HepG2 (cell line): ENCODE results near the gene MPV17L. TPM values are rescaled to one million over a fixed set of nuclear protein-coding genes. Genes with fewer than 3 reads are reported as not detected.
A peak's percentile ranks its signal among the peaks of the same experiment; 100 is the strongest.

Experiments
- ATAC-seq: fragments of 200-7000 bp; cut with Tn5 transposase; 3 replicates; pipeline ENCODE4 v1.9.1; 2020; ENCODE audit warnings: mild to moderate bottlenecking, moderate library complexity
- BruUV-seq: library from RNA; stranded (reverse); fragments of 400-500 nt; replicated peaks from 2 replicates; lab custom pipeline; 2021; lab: Mats Ljungman, UMichigan
- CTCF ChIA-PET: fragments of 300-600 bp; formaldehyde crosslinking; extraction: SDS; loops from one replicate; lab custom pipeline; 2021; ENCODE audit warnings: low total read pairs, inconsistent platforms, low intra/inter-chr PET ratio; lab: Yijun Ruan, JAX
- POLR2A ChIA-PET: fragments of 350-600 bp; sonication (Branson Sonifier 250); formaldehyde crosslinking; loops from one replicate; lab custom pipeline; 2020; ENCODE audit warnings: antibody characterized with exemption, inconsistent platforms; lab: Yijun Ruan, JAX
- DNase-seq: peaks from one replicate; pipeline ENCODE4 v3.0.0-alpha.2; 2015; ENCODE audit warnings: low spot score
- FAIRE-seq: peaks from 3 replicates; lab custom pipeline; 2011; peaks lifted over from hg19 to GRCh38; lab: Jason Lieb, UNC
- H2AFZ ChIP-seq: one replicate; pipeline ENCODE4 v1.6.1; 2011; ENCODE audit warnings: low read length, inconsistent platforms
- H3K27ac ChIP-seq: fragments of 300-600 bp; 3 replicates; pipeline ENCODE4 v1.8.0; 2011; ENCODE audit warnings: mixed run types, mild to moderate bottlenecking, mixed read lengths, low read length, inconsistent platforms; ENCODE audit not compliant: insufficient read depth; ENCODE audit errors: extremely low read length
- H3K27me3 ChIP-seq, 2 experiments: fragments of 200-600 bp in 1 of 2; 2 replicates in 1 of 2; 3 replicates in 1 of 2; pipeline versions ENCODE4 v1.6.0 to v1.8.0; 2011; ENCODE audit warnings: low read length in 2 of 2, mild to moderate bottlenecking in 2 of 2, moderate library complexity in 2 of 2, inconsistent platforms in 1 of 2; ENCODE audit not compliant: insufficient read depth in 2 of 2, control insufficient read depth in 1 of 2
- H3K36me3 ChIP-seq, 2 experiments: fragments of 200-600 bp in 1 of 2; replicated peaks in 1 of 2; 2 replicates in 1 of 2; 3 replicates in 1 of 2; pipeline versions ENCODE4 v1.5.1 to v1.8.0; 2011; ENCODE audit warnings: low read length in 2 of 2, inconsistent platforms in 1 of 2; ENCODE audit not compliant: insufficient read depth in 2 of 2, control insufficient read depth in 1 of 2
- H3K4me1 ChIP-seq: 2 replicates; pipeline ENCODE4 v1.5.1; 2012; ENCODE audit warnings: low read length, inconsistent platforms; ENCODE audit not compliant: insufficient read depth
- H3K4me2 ChIP-seq: 2 replicates; pipeline ENCODE4 v1.6.0; 2011; ENCODE audit warnings: low read depth, low read length, inconsistent platforms
- H3K4me3 ChIP-seq, 3 experiments: fragments of 200-600 bp in 1 of 3; sonication (generic), shearing (Covaris generic) in 1 of 3; replicated peaks in 1 of 3; 2 replicates each; pipeline ENCODE4 v1.5.1; 2011 to 2016; ENCODE audit warnings: low read length in 3 of 3, inconsistent platforms in 2 of 3, low read depth in 2 of 3, mild to moderate bottlenecking in 2 of 3, control low read depth in 1 of 3, mixed read lengths in 1 of 3; ENCODE audit not compliant: insufficient read depth in 1 of 3
- H3K79me2 ChIP-seq: one replicate; pipeline ENCODE4 v1.6.1; 2011; ENCODE audit warnings: low read length, inconsistent platforms; ENCODE audit not compliant: insufficient read depth
- H3K9ac ChIP-seq: 2 replicates; pipeline ENCODE4 v1.6.0; 2011; ENCODE audit warnings: mild to moderate bottlenecking, low read depth, low read length, inconsistent platforms; ENCODE audit not compliant: insufficient read depth
- H3K9me3 ChIP-seq: 2 replicates; pipeline ENCODE4 v1.5.1; 2012; ENCODE audit warnings: mild to moderate bottlenecking, low read length
- H4K20me1 ChIP-seq: 2 replicates; pipeline ENCODE4 v1.6.0; 2011; ENCODE audit warnings: inconsistent platforms, mild to moderate bottlenecking, low read length, moderate library complexity; ENCODE audit not compliant: insufficient read depth
- ATF7 ChIP-seq, 2 experiments: fragments of 450-650 bp in 1 of 2; sonication (generic) in 1 of 2; formaldehyde crosslinking in 1 of 2; IDR thresholded peaks; 2 replicates each; pipeline versions ENCODE4 v1.4.0 to v1.6.1; 2016 to 2020; ENCODE audit warnings: antibody characterized with exemption in 1 of 2, mild to moderate bottlenecking in 1 of 2, missing genetic modification reagents in 1 of 2
- CBX5 ChIP-seq: sonication (generic); formaldehyde crosslinking; IDR thresholded peaks from 2 replicates; pipeline ENCODE4 v1.4.0; 2020; ENCODE audit warnings: missing genetic modification reagents, borderline replicate concordance
- HMG20A ChIP-seq: IDR thresholded peaks from 2 replicates; pipeline ENCODE4 v1.6.1; 2016; ENCODE audit warnings: borderline replicate concordance
- HNF4A ChIP-seq: sonication (generic); formaldehyde crosslinking; IDR thresholded peaks from 2 replicates; pipeline ENCODE4 v1.4.0; 2020; ENCODE audit warnings: missing genetic modification reagents
- HNF4G ChIP-seq, 2 experiments: sonication (generic) in 1 of 2; formaldehyde crosslinking in 1 of 2; IDR thresholded peaks; 2 replicates each; pipeline versions ENCODE4 v1.4.0 to v1.6.1; 2011 to 2020; ENCODE audit warnings: borderline replicate concordance in 2 of 2, low read depth in 2 of 2, mild to moderate bottlenecking in 2 of 2, low read length in 1 of 2, missing genetic modification reagents in 1 of 2, moderate library complexity in 1 of 2
- MAFK ChIP-seq, 2 experiments: IDR thresholded peaks in 1 of 2; conservative IDR thresholded peaks in 1 of 2; 2 replicates each; pipeline ENCODE4 v1.6.1; 2011; ENCODE audit warnings: improper control_type of control experiment in 2 of 2, low read length in 2 of 2
- MEIS1 ChIP-seq: sonication (generic); formaldehyde crosslinking; IDR thresholded peaks from 2 replicates; pipeline ENCODE4 v1.9.0; 2021; ENCODE audit warnings: mild to moderate bottlenecking, missing genetic modification reagents, moderate library complexity, borderline replicate concordance
- MLLT10 ChIP-seq: sonication (generic); formaldehyde crosslinking; IDR thresholded peaks from 2 replicates; pipeline ENCODE4 v1.4.0; 2020; ENCODE audit warnings: missing genetic modification reagents
- MTF2 ChIP-seq: sonication (generic); formaldehyde crosslinking; IDR thresholded peaks from 2 replicates; pipeline ENCODE4 v1.5.0; 2020; ENCODE audit warnings: missing genetic modification reagents, borderline replicate concordance
- MYC ChIP-seq: sonication (generic); formaldehyde crosslinking; IDR thresholded peaks from 2 replicates; pipeline ENCODE4 v1.9.0; 2021; ENCODE audit warnings: missing genetic modification reagents, borderline replicate concordance
- NR2F6 ChIP-seq, 2 experiments: IDR thresholded peaks; 2 replicates each; pipeline ENCODE4 v1.6.1; 2016; ENCODE audit warnings: antibody characterized with exemption in 1 of 2, mild to moderate bottlenecking in 1 of 2
- PCBP1 ChIP-seq: fragments of 200-400 bp; formaldehyde crosslinking; IDR thresholded peaks from 2 replicates; pipeline ENCODE4 v1.6.1; 2017; ENCODE audit warnings: mild to moderate bottlenecking, low read depth, low read length, borderline replicate concordance
- SOX13 ChIP-seq, 3 experiments: fragments of 450-650 bp in 1 of 3; sonication (generic) in 1 of 3; formaldehyde crosslinking in 1 of 3; IDR thresholded peaks in 2 of 3; conservative IDR thresholded peaks in 1 of 3; 2 replicates each; pipeline versions ENCODE4 v1.5.0 to v1.6.1; 2016 to 2020; ENCODE audit warnings: antibody characterized with exemption in 1 of 3, mild to moderate bottlenecking in 1 of 3, missing compliant biosample characterization in 1 of 3, missing genetic modification reagents in 1 of 3, moderate library complexity in 1 of 3
- YEATS4 ChIP-seq: sonication (generic); formaldehyde crosslinking; IDR thresholded peaks from 2 replicates; pipeline ENCODE4 v1.4.0; 2020; ENCODE audit warnings: missing genetic modification reagents, borderline replicate concordance
- ZFP36L2 ChIP-seq: sonication (generic); formaldehyde crosslinking; IDR thresholded peaks from 2 replicates; pipeline ENCODE4 v1.4.0; 2020; ENCODE audit warnings: missing genetic modification reagents
- ZKSCAN5 ChIP-seq: sonication (generic); formaldehyde crosslinking; IDR thresholded peaks from 2 replicates; pipeline ENCODE4 v1.5.1; 2020; ENCODE audit warnings: mild to moderate bottlenecking, missing genetic modification reagents
- ZNF383 ChIP-seq: sonication (generic); formaldehyde crosslinking; IDR thresholded peaks from 2 replicates; pipeline ENCODE4 v1.4.0; 2020; ENCODE audit warnings: missing genetic modification reagents, mild to moderate bottlenecking, borderline replicate concordance
- WGBS: methylation state at CpG from one replicate; pipeline ENCODE4 v1.1.6; 2017; ENCODE audit warnings: low lambda C conversion rate; 5-methylcytosine and 5-hydroxymethylcytosine counted together
- in situ Hi-C: cut with HindIII; loops from 2 replicates; pipeline ENCODE4 v1.10.0; 2017; ENCODE audit warnings: low pct_unique_long_range_greater_than_20kb; ENCODE audit not compliant: extremely low pct_ligation_motif_present
- intact Hi-C: fragments of 100-400 bp; cut with micrococcal nuclease; formaldehyde crosslinking; loops from one replicate; pipeline ENCODE4 v1.10.0; 2022; ENCODE audit not compliant: unreplicated experiment
- polyA plus RNA-seq, 8 experiments: library from polyadenylated mRNA; depleted of rRNA in 3 of 8; stranded (reverse) in 7 of 8; unstranded in 1 of 8; fragments of >200 nt; fragmentation: Illumina TruSeq in 4 of 8; extraction: Trizol in 4 of 8; gene quantifications; 2 replicates each; pipeline versions ENCODE4 v1.2.1 to v1.2.3, GENCODE V29; 2011 to 2016; ENCODE audit warnings: low read depth in 4 of 8, missing spikeins in 1 of 8, mixed read lengths in 1 of 8; ENCODE audit not compliant: insufficient read depth in 1 of 8
- total RNA-seq, 5 experiments: library from RNA; depleted of rRNA; stranded (reverse); fragments of >200 nt; fragmentation: Illumina TruSeq; extraction: Trizol; gene quantifications; 2 replicates each; pipeline ENCODE4 v1.2.3, GENCODE V29; 2016; ENCODE audit warnings: low read depth in 1 of 5
- TF ChIP-seq, protein P1 (sequence below): sonication (generic); formaldehyde crosslinking; IDR thresholded peaks from 2 replicates; pipeline ENCODE4 v1.4.0; 2020; ENCODE audit warnings: missing genetic modification reagents, low read depth, mild to moderate bottlenecking, borderline replicate concordance

Gene MPV17L
- total and polyA plus RNA-seq, 2 of the 13 experiments (the other 11 are each of a cell fraction or from before 2014, with no cell fraction given): 34.7 to 63.8 TPM

DNA sequence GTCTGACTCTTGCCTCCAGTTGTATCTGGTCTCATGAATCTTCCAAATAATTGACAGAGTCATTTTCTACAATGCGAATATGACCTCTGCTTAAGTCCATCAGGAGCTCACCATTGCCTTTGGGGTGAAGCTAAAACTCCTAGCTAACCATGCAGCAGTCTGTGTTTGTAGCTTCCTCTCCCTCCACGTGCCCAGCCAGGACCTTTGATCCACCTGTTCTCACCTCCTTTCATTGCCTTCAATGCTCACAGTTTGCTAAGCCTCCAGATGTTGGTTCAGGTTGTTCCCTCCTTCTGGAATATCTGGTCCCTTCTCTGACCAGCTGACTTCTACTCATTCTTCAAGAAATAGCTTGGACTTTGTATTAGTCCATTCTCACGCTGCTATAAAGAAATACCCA, 61.8 kb downstream of the MPV17L start:
- DNase-seq (no peak), FAIRE-seq (no peak), ATAC-seq (no peak)
- H3K36me3 ChIP-seq: no peaks in the 10 kb centered on the region
- BruUV-seq: no TSS peak
- H4K20me1 ChIP-seq: no peaks in the 10 kb centered on the region
- H3K4me3 ChIP-seq: no peak overlapping the region
- intact Hi-C loops (no loop called here), in situ Hi-C loops (no loop called here)
- peaks cover 36% of the 10 kb centered on the region for H3K4me1 ChIP-seq
- no peak overlapping the region for H3K4me2 ChIP-seq
- no peaks in the 10 kb centered on the region for H3K79me2 ChIP-seq
- WGBS: 50% methylated on average over 3 of the region's 3 CpGs
- H3K27me3 ChIP-seq: no peaks in the 10 kb centered on the region
- CTCF ChIA-PET: no interaction called here
- H3K9ac ChIP-seq: no peak overlapping the region
- H3K9me3 ChIP-seq: no peaks in the 10 kb centered on the region
- POLR2A ChIA-PET: no interaction called here
- no peak overlapping the region for H2AFZ ChIP-seq
- no peak overlapping the region for H3K27ac ChIP-seq
- no peak for TF ChIP-seq ZFP36L2
- TF ChIP-seq ZKSCAN5 (CRISPR knock-in tag): peak; percentile 97
- TF ChIP-seq HMG20A (CRISPR knock-in tag): 0 out of 2 replicates have a peak, but pooled peaks have one; percentile 9
- no peak for TF ChIP-seq ZNF383 (CRISPR knock-in tag)
- TF ChIP-seq CBX5 (CRISPR knock-in tag): no peak
- no peak for TF ChIP-seq SOX13 (IDR thresholded peaks at IDR 0.05)
- no peak for TF ChIP-seq SOX13 (CRISPR knock-in tag; conservative IDR thresholded peaks at IDR 0.05 in 1 of 2, IDR thresholded peaks at IDR 0.05 in 1 of 2)
- no peak for TF ChIP-seq MLLT10 (CRISPR knock-in tag)
- TF ChIP-seq, protein P1, sequence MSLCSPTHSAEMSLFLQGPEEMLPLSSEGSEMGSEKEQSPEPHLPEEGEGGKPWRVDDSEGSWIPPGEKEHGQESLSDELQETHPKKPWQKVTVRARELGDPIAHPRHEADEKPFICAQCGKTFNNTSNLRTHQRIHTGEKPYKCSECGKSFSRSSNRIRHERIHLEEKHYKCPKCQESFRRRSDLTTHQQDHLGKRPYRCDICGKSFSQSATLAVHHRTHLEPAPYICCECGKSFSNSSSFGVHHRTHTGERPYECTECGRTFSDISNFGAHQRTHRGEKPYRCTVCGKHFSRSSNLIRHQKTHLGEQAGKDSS: 0 out of 2 replicates have a peak, but pooled peaks have one; percentile 17
- no peak for TF ChIP-seq MEIS1 (CRISPR knock-in tag)
- TF ChIP-seq ATF7 (IDR thresholded peaks at IDR 0.05): no peak
- no peak for TF ChIP-seq ATF7 (CRISPR knock-in tag; IDR thresholded peaks at IDR 0.05)
- no peak for TF ChIP-seq NR2F6 (IDR thresholded peaks at IDR 0.05)
- TF ChIP-seq NR2F6 (CRISPR knock-in tag; IDR thresholded peaks at IDR 0.05): peak; percentile 34; the same call in 1 of the 2 replicates
- peak; percentile 76 for TF ChIP-seq HNF4A (CRISPR knock-in tag)
- TF ChIP-seq PCBP1: no peak
- no peak for TF ChIP-seq MAFK (conservative IDR thresholded peaks at IDR 0.05 in 1 of 2, IDR thresholded peaks at IDR 0.05 in 1 of 2; ENCODE audit: low read length in 2 of 2)
- TF ChIP-seq HNF4G (IDR thresholded peaks at IDR 0.05; ENCODE audit: borderline replicate concordance, low read depth, low read length): peak; percentile 30; the same call in 1 of the 2 replicates
- TF ChIP-seq HNF4G (CRISPR knock-in tag; IDR thresholded peaks at IDR 0.05; ENCODE audit: borderline replicate concordance, low read depth): no peak
- TF ChIP-seq MTF2 (CRISPR knock-in tag): no peak
- 0 out of 2 replicates have a peak, but pooled peaks have one; percentile 30 for TF ChIP-seq MYC (CRISPR knock-in tag)
- no peak for TF ChIP-seq YEATS4
